ENCODE data around the gene HLA-DQB1.

GRCh38 chr6:32679492-32679891 is 13.0 kb upstream of the HLA-DQB1 start:
- TF ChIP-seq CTCF (IDR thresholded peaks at IDR 0.05): no peak
- TF ChIP-seq POLR2AphosphoS5 (IDR thresholded peaks at IDR 0.05): no peak
- no peak for TF ChIP-seq POLR2A (IDR thresholded peaks at IDR 0.05; ENCODE audit: low read depth)
- no peak for TF ChIP-seq EP300 (IDR thresholded peaks at IDR 0.05)

Measured in esophagus muscularis mucosa (tissue), 4 donors.